GM18868 (cell line): ENCODE data around the gene XYLT2.

ENCODE experiments used
- ATAC-seq: cut with Tn5 transposase; IDR thresholded peaks from one replicate; pipeline ENCODE4 v1.9.1; 2021; ENCODE audit warnings: mild to moderate bottlenecking, moderate library complexity; ENCODE audit not compliant: unreplicated experiment

The XYLT2 gene

DNA sequence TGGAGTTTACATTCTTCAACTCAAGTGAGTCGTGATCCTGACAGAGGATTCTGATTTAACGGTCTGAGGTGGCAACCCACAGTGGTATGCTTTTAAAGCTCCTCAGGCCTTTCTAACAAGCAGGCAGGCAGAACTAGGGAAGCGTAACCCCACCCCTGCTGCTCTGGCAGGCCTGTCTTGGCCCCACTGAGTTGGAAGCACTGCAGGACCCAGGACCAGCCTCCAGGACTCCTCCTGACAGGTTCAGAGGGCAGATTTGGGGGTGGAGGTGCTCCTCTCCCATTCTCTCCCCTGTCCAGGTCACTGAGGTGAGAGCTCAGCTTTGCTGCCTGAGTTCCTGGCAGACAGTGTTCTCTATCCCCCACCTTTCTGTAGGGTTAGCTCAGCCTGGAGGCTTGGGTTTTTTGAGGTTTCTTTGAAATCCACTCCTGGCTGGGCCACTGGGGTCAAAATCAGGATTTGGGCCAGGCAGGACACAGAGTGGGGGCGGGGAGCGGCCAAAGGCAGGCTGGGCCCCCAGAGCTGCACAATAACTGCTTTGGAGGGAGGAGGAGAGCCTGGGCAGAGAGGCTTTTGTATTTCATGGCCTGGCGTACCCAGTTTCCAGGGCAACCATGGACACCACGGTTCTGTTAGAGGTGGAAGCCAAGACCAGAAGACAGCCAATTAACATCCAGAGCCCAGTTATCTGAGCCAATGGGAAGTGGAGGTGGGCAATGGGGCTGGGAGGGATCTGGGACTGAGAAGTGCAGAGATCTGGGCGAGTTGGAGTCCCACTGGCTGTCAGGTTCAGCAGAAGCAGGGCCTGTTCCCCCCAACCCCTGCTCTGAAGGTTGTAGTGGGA, 17.5 kb downstream of the XYLT2 start:
- no peak for ATAC-seq

DNA sequence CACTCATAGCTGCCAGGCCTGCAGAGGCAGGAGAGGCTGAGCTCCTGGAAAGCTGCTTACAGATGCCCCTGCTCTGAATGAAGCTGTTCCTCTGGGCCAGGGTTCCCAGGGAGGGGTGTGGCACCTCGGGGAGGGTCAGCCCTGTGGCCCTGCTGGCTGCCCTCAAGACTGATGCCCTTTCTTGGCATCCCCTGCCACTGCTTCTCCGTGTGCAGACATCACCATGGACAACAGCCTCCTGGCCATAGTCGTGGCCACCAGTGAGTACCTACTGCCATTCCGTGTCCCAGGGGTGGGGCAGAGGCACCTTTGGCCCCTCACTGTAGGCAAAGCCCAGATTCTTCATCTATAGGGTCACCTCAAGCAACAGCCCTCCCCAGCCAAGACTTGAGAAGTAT, 18.1 kb downstream of the XYLT2 start:
- no peak for ATAC-seq

DNA sequence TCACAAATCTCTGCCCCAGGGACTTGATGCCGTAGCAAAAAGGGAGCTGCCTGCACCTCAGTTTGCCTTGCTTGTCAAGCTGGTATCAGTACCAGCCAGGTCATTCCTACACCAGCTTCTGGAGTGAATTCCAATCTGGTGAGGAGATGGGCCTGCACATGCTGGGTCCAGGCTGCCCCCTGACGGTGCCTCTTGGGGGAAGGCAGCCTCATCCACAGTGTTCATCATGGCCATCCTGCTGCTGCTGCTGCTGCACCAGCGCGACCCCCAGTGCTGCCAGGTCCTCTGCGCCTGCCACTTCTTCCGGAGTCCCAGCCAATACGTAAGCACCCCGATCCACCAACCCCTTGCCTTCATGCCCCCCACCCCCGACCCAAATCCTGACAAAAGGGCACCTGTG, 18.8 kb downstream of the XYLT2 start:
- ATAC-seq, result no peak

DNA sequence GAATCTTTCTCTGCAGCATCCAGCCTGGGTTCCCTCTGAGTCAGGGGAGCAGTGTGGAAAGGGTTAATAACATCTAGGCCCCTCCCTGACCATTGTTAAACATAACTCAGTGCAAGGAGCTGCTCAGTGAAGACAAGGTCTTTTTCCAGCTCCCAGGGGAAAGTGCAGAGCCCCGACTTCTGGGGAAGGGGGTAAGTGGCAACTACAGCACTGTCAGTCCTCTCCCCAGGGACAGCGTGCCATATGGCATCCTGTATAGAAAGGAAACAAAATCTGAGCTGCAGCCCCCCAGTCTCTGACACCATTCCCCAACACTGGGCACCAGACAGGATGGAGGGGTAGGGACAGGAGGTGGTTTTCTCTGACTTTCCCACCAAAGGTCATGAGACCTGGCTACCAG, 19.2 kb downstream of the XYLT2 start:
- ATAC-seq, result no peak

GRCh38 chr17:50365649-50366393, 19.9 kb downstream of the XYLT2 start:
- ATAC-seq, result no peak

GRCh38 chr17:50367401-50367800, 21.5 kb downstream of the XYLT2 start:
- no peak for ATAC-seq

GRCh38 chr17:50370052-50370451, 24.1 kb downstream of the XYLT2 start:
- ATAC-seq, result no peak

GRCh38 chr17:50371526-50371925, 25.6 kb downstream of the XYLT2 start:
- ATAC-seq, result no peak

DNA sequence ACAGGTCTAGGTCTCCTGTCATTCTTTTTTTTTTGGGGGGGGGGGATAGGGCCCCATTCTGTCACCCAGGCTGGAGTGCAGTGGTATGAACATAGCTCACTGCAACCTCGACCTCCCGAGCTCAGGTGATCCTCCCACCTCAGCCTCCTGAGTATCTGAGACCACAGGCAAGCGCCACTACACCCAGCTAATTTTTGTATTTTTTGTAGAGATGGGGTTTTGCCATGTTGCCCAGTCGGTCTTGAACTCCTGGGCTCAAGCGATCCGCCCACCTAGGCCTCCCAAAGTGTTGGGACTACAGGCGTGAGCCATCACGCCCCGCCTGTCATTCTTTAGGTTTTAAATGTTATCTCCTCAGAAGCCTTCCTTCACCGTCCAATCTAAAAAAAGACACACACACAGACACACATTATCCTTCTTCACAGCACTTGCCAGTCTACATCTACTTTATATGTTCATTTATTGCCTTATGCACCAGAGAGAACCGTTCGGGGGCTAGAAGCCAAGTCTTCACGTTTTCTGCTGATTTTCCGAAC, 26.4 kb downstream of the XYLT2 start:
- no peak for ATAC-seq

GRCh38 chr17:50372758-50373556, 27.0 kb downstream of the XYLT2 start, which contains the start of the genes EME1 and MRPL27:
Gene EME1 (plus strand): TSS chr17:50373229. CDS start chr17:50375209, 1,980 bp downstream.
Gene MRPL27 (minus strand): TSS chr17:50373184. CDS start chr17:50373170, 14 bp downstream.
- peak; percentile 91 for ATAC-seq

DNA sequence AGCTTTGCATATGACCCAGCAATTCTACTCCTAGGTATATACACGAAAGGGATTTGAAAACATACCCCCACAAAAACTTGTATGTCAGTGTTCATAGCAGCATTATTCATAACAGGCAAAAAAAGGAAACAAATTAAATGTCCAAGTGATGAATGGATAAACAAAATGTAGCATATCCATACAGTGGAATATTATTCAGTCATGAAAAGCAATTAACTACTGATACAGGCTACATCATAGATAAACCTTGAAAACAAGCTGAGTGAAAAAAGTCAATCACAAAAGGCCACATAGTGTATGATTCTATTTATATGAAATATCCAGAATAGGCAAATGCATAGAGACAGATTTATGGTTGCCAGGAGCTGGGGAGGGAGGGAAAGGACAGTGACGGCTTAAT, 27.8 kb downstream of the XYLT2 start:
- no peak for ATAC-seq

- ATAC-seq, result no peak
Measured at GRCh38 chr17:50375858-50376538, 30.1 kb downstream of the XYLT2 start.

DNA sequence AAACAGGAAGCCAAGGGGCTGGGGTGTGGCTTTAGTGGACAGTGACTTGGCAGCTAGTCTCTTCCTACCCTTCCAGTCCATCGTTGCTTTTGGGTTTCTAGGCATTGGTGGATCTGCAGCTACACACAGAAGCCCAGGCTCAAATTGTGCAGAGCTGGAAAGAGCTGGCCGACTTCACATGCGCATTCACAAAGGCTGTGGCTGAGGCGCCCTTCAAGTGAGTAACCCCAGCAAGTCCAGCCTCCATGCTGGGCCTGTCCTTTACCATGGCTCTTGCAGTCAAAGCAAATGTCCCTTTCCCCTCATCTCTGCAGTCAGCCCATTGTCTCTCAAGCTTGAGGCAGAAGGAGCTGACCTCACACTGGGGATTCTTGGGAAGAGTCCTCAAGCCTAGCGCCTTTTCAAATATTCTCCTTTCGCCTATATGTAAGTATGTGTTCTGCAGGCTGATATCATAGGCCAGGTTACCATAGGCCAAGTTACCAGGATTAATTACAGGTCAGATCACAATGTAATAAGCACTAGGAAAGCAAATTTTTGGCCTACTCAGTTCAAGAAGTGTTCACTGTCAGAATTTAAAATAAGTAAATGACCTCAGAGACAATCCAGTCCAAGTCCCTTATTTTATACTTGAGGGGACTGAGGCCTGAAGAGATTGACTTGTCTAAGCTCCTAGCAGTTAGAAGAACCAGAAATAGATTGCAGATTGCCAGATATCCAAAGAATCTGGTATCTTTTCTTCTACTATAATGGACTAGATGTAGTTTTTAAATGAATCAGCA, 33.6 kb downstream of the XYLT2 start:
- ATAC-seq, result no peak

DNA sequence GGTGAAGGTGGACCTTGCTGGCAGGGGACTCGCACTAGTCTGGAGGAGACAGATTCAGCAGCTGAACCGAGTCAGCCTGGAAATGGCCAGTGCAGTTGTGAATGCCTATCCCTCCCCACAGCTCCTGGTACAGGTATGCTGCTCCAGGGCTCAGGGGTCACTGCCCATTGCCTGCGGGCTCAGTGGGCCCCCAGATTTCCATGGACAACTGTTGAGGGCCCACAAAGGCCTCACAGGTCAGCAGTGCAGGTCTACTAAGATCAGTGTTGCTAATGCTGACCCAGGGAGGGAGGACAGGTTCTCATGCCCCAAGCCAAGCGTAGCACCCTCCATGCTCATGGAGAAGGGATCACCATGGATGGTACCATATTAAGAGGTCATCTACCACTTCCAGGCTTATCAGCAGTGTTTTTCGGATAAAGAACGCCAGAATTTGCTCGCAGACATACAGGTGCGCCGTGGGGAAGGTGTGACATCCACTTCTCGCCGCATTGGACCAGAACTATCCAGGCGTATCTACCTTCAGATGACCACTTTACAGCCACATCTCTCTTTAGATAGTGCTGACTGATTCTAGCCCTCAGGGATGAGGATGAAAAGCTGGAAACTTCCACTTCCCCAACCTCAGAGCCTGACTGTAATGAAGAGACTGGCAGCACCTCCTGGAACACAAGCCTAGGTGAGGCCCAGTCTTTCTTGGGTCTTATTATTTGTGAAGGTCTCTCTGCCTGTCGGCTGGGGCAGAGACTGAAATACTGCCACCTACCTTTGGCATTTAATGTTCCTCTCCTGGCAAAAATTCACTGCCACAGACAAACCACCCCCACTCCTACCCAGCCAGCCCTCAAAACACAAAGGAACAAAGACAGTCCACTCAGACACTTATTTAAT, 34.7 kb downstream of the XYLT2 start:
- ATAC-seq, result no peak

- no peak for ATAC-seq
Measured at GRCh38 chr17:50381260-50381815, 35.4 kb downstream of the XYLT2 start.

DNA sequence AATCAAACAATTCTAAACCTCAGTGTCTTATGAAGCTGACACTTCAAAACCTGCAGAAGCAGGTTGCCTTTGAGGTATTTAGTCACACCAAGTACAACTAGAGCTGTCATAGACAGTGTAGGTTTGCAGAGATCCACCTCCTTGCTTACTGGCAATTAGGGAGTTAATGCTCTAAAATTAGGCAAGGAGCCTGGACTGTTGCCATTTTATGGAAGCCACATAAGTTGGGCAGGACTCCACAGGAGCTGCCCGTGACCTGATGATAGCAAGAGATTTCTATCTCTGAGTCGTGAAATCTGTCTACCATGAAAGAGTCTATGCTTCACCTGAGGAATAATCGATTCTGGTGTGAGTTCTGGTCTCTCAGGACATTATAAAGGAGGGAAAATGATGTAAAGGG, 36.0 kb downstream of the XYLT2 start:
- ATAC-seq, result no peak

- ATAC-seq, result no peak
Measured at GRCh38 chr17:50382931-50383330, 37.0 kb downstream of the XYLT2 start.

DNA sequence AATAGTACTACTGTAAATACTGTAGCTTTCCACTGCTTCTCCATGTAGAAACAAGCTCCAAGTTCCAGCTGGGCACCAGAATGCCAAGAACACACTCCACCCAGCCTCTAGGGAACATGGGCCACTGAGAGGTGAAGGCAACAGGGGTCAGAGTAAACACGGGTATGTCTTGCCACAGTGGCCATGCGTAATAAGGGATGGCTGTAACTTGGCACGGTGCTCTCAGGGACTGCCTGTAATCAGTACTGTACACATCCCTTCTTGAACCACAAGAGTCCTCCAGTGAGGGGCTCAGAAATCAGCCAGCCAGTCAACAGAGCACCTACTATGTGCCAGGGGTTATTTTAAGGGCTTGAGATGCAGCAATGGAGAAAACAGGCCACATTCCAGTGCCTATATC, 40.6 kb downstream of the XYLT2 start:
- no peak for ATAC-seq
